HEK293 (cell line): ENCODE measurements around the gene NEURL1.

ENCODE experiments used
- CTCF ChIA-PET: fragments of 350-600 bp; formaldehyde crosslinking; extraction: SDS; loops from one replicate; lab custom pipeline; 2021; ENCODE audit warnings: antibody characterized with exemption; lab: Yijun Ruan, JAX
- POLR2A ChIA-PET: fragments of 300-600 bp; formaldehyde crosslinking; extraction: SDS; loops from one replicate; lab custom pipeline; 2020; ENCODE audit warnings: antibody characterized with exemption, inconsistent platforms; lab: Yijun Ruan, JAX
- H3K27ac ChIP-seq: fragments of 200-500 bp; sonication (Bioruptor generic); 2 replicates; pipeline ENCODE4 v1.5.1; 2014; ENCODE audit warnings: low read depth, low read length, control low read depth, inconsistent platforms; ENCODE audit errors: extremely low read depth
- H3K36me3 ChIP-seq, 2 experiments: fragments of 200-500 bp in 1 of 2; sonication (Bioruptor generic) in 1 of 2; 1 replicate in 1 of 2; 2 replicates in 1 of 2; pipeline ENCODE4 v1.5.1; 2014 to 2017; ENCODE audit warnings: inconsistent platforms in 2 of 2, low read length in 2 of 2; ENCODE audit not compliant: control insufficient read depth in 2 of 2, insufficient read depth in 1 of 2
- H3K4me1 ChIP-seq: fragments of 200-500 bp; sonication (Bioruptor generic); 2 replicates; pipeline ENCODE4 v1.5.1; 2014; ENCODE audit warnings: mild to moderate bottlenecking, low read length, inconsistent platforms; ENCODE audit not compliant: control insufficient read depth, insufficient read depth
- H3K4me3 ChIP-seq: 2 replicates; pipeline ENCODE4 v1.5.1; 2011; ENCODE audit warnings: low read depth, mild to moderate bottlenecking, control low read depth, low read length, moderate library complexity
- H3K9me3 ChIP-seq: fragments of 200-500 bp; sonication (Bioruptor generic); 2 replicates; pipeline ENCODE4 v1.5.1; 2014; ENCODE audit warnings: low read depth, low read length, inconsistent platforms; ENCODE audit not compliant: control insufficient read depth, insufficient read depth
- GLI2 ChIP-seq: fragments of 450-650 bp; formaldehyde crosslinking; IDR thresholded peaks from 2 replicates; pipeline ENCODE4; 2017; ENCODE audit warnings: missing biosample characterization, missing genetic modification characterization, low read depth, borderline replicate concordance
- INSM2 ChIP-seq: fragments of 450-650 bp; formaldehyde crosslinking; IDR thresholded peaks from 2 replicates; pipeline ENCODE4 v1.5.1; 2016; ENCODE audit warnings: missing biosample characterization, missing genetic modification characterization
- KLF16 ChIP-seq: fragments of 450-650 bp; formaldehyde crosslinking; IDR thresholded peaks from 2 replicates; pipeline ENCODE4 v1.5.1; 2017; ENCODE audit warnings: missing biosample characterization, missing genetic modification characterization
- OSR2 ChIP-seq: fragments of 450-650 bp; formaldehyde crosslinking; IDR thresholded peaks from 2 replicates; pipeline ENCODE4 v1.5.1; 2016; ENCODE audit warnings: missing biosample characterization, missing genetic modification characterization
- PRDM4 ChIP-seq: fragments of 450-650 bp; formaldehyde crosslinking; IDR thresholded peaks from 2 replicates; pipeline ENCODE4 v1.5.1; 2017; ENCODE audit warnings: missing biosample characterization, missing genetic modification characterization
- ZBTB11 ChIP-seq: fragments of 450-650 bp; formaldehyde crosslinking; conservative IDR thresholded peaks from 2 replicates; pipeline ENCODE4 v1.5.1; 2016; ENCODE audit warnings: low read depth, missing biosample characterization, missing genetic modification characterization
- ZBTB6 ChIP-seq: fragments of 450-650 bp; formaldehyde crosslinking; IDR thresholded peaks from 2 replicates; pipeline ENCODE4 v1.5.1; 2017; ENCODE audit warnings: missing biosample characterization, missing genetic modification characterization
- ZEB2 ChIP-seq: fragments of 450-650 bp; formaldehyde crosslinking; IDR thresholded peaks from 2 replicates; pipeline ENCODE4 v1.5.1; 2016; ENCODE audit warnings: missing biosample characterization, missing genetic modification characterization
- ZNF112 ChIP-seq: fragments of 450-650 bp; formaldehyde crosslinking; IDR thresholded peaks from 2 replicates; pipeline ENCODE4 v1.5.0; 2017; ENCODE audit warnings: missing biosample characterization, missing genetic modification characterization
- ZNF132 ChIP-seq: fragments of 450-650 bp; formaldehyde crosslinking; IDR thresholded peaks from 2 replicates; pipeline ENCODE4 v1.5.1; 2017; ENCODE audit warnings: missing biosample characterization, missing genetic modification characterization, borderline replicate concordance
- ZNF133 ChIP-seq: fragments of 450-650 bp; formaldehyde crosslinking; IDR thresholded peaks from 2 replicates; pipeline ENCODE4 v1.5.1; 2016; ENCODE audit warnings: missing biosample characterization, missing genetic modification characterization
- ZNF146 ChIP-seq: fragments of 450-650 bp; formaldehyde crosslinking; IDR thresholded peaks from 2 replicates; pipeline ENCODE4 v1.5.1; 2016; ENCODE audit warnings: missing biosample characterization, missing genetic modification characterization
- ZNF155 ChIP-seq: fragments of 450-650 bp; formaldehyde crosslinking; IDR thresholded peaks from 2 replicates; pipeline ENCODE4 v1.5.1; 2016; ENCODE audit warnings: missing biosample characterization, missing genetic modification characterization
- ZNF184 ChIP-seq: fragments of 450-650 bp; IDR thresholded peaks from 2 replicates; pipeline ENCODE4 v1.5.1; 2018; ENCODE audit warnings: missing biosample characterization, mild to moderate bottlenecking, missing genetic modification characterization
- ZNF2 ChIP-seq: fragments of 450-650 bp; formaldehyde crosslinking; IDR thresholded peaks from 2 replicates; pipeline ENCODE4 v1.5.1; 2016; ENCODE audit warnings: missing biosample characterization, missing genetic modification characterization
- ZNF274 ChIP-seq, 2 experiments: fragments of 200-500 bp in 1 of 2; fragments of 450-650 bp in 1 of 2; sonication (Bioruptor generic) in 1 of 2; formaldehyde crosslinking in 1 of 2; IDR thresholded peaks; 2 replicates each; pipeline versions ENCODE4 v1.5.1 to v1.6.1; 2014 to 2016; ENCODE audit warnings: borderline replicate concordance in 1 of 2, inconsistent platforms in 1 of 2, low read length in 1 of 2, missing biosample characterization in 1 of 2, missing genetic modification characterization in 1 of 2
- ZNF350 ChIP-seq: fragments of 450-650 bp; formaldehyde crosslinking; IDR thresholded peaks from 2 replicates; pipeline ENCODE4 v1.5.0; 2017; ENCODE audit warnings: missing biosample characterization, mild to moderate bottlenecking, missing genetic modification characterization
- ZNF354C ChIP-seq: fragments of 450-650 bp; formaldehyde crosslinking; IDR thresholded peaks from 2 replicates; pipeline ENCODE4 v1.5.1; 2016; ENCODE audit warnings: missing biosample characterization, missing genetic modification characterization, low read depth, borderline replicate concordance
- ZNF394 ChIP-seq: fragments of 450-650 bp; formaldehyde crosslinking; IDR thresholded peaks from 2 replicates; pipeline ENCODE4 v1.5.1; 2016; ENCODE audit warnings: missing biosample characterization, missing genetic modification characterization, mild to moderate bottlenecking, moderate library complexity, borderline replicate concordance
- ZNF518A ChIP-seq: fragments of 450-650 bp; formaldehyde crosslinking; conservative IDR thresholded peaks from 2 replicates; pipeline ENCODE4 v1.5.1; 2016; ENCODE audit warnings: low read depth, missing biosample characterization, missing genetic modification characterization
- ZSCAN18 ChIP-seq: fragments of 450-650 bp; formaldehyde crosslinking; IDR thresholded peaks from 2 replicates; pipeline ENCODE4 v1.5.1; 2016; ENCODE audit warnings: missing biosample characterization, missing genetic modification characterization

The NEURL1 gene

GRCh38 chr10:103493362-103493915 lies at the start of gene NEURL1:
Gene NEURL1 (plus strand): TSS chr10:103493705. CDS start chr10:103494388, 683 bp downstream.
- Histone ChIP-seq H3K36me3 (no peaks in the 10 kb centered on the region), H3K9me3 (no peaks in the 10 kb centered on the region), H3K4me1 (no peaks in the 10 kb centered on the region), H3K27ac (no peak within 1 kb of the TSS), H3K4me3 (peak within 1 kb of the TSS; percentile 51)
- ChIA-PET CTCF (interaction anchor here (0.6 to 6.1 kb wide), 8 partner anchors 10 to 101 kb away, joined by 3 to 41 read pairs (median 5); no protein-coding TSS in a partner anchor), POLR2A (interaction anchor here (1.1 to 3.4 kb wide), 4 partner anchors 8 to 125 kb away, joined by 4 to 15 read pairs (median 6); partner anchors contain the start of gene TAF5)
- no peak for TF ChIP-seq ZNF2 (tag by site-specific recombination)
- TF ChIP-seq ZBTB6 (tag by site-specific recombination), result 0 out of 2 replicates have a peak, but pooled peaks have one; percentile 24
- no peak for TF ChIP-seq ZNF354C
- TF ChIP-seq ZNF132 (tag by site-specific recombination), result no peak
- TF ChIP-seq KLF16, result no peak
- no peak for TF ChIP-seq ZNF350 (tag by site-specific recombination)
- TF ChIP-seq ZNF394 (tag by site-specific recombination), result no peak
- no peak for TF ChIP-seq INSM2
- TF ChIP-seq ZEB2, result peak; percentile 62
- TF ChIP-seq ZNF155 (tag by site-specific recombination), result no peak
- TF ChIP-seq ZNF146 (tag by site-specific recombination), result no peak
- TF ChIP-seq ZSCAN18 (tag by site-specific recombination), result no peak
- TF ChIP-seq ZNF518A (tag by site-specific recombination), result no peak
- TF ChIP-seq OSR2 (tag by site-specific recombination), result no peak
- TF ChIP-seq ZNF112 (tag by site-specific recombination), result no peak
- no peak for TF ChIP-seq ZNF274 (IDR thresholded peaks at IDR 0.05; ENCODE audit: low read length)
- TF ChIP-seq ZNF274 (tag by site-specific recombination; IDR thresholded peaks at IDR 0.05; ENCODE audit: borderline replicate concordance), result no peak
- peak; percentile 89 for TF ChIP-seq PRDM4 (tag by site-specific recombination)
- no peak for TF ChIP-seq ZNF184 (tag by site-specific recombination)
- no peak for TF ChIP-seq ZBTB11 (tag by site-specific recombination)
- no peak for TF ChIP-seq ZNF133 (tag by site-specific recombination)
- no peak for TF ChIP-seq GLI2 (tag by site-specific recombination)
